Stomach (tissue), 4 donors: ENCODE data around the gene THADA.

Experiments used
- CTCF ChIP-seq, 7 experiments: fragments of 450-650 bp in 4 of 7; fragments of 200-600 bp in 3 of 7; sonication (generic) in 3 of 7; IDR thresholded peaks; one replicate each; pipeline ENCODE4 v1.5.1; 2016 to 2019; ENCODE audit warnings: antibody characterized with exemption in 7 of 7, control low read depth in 2 of 7, mild to moderate bottlenecking in 1 of 7
- POLR2A ChIP-seq, 4 donors: fragments of 450-650 bp; IDR thresholded peaks; one replicate each; pipeline ENCODE4 v1.6.1; 2016; ENCODE audit warnings: antibody characterized with exemption in 4 of 4, control low read depth in 2 of 4, mild to moderate bottlenecking in 1 of 4, moderate library complexity in 1 of 4
- POLR2AphosphoS5 ChIP-seq, 3 donors: sonication (generic); formaldehyde crosslinking; IDR thresholded peaks; one replicate each; pipeline ENCODE4 v1.6.1; 2016; ENCODE audit warnings: antibody characterized with exemption in 3 of 3

GRCh38 chr2:43464590-43464989 lies 131.2 kb downstream of the THADA start:
- no peak for TF ChIP-seq CTCF (IDR thresholded peaks at IDR 0.05)
- TF ChIP-seq POLR2A (IDR thresholded peaks at IDR 0.05): no peak
- peak in 1 of 3 donors; percentile 53 for TF ChIP-seq POLR2AphosphoS5 (IDR thresholded peaks at IDR 0.05)
